GM10266 (cell line): ENCODE data around the gene CFAP99.

Experiments
- DNase-seq: peaks from one replicate; pipeline ENCODE4 v3.0.0; 2012; ENCODE audit errors: extremely low spot score
- TF ChIP-seq, protein P1 (sequence below): IDR thresholded peaks from 2 replicates; pipeline ENCODE4 v1.5.1; 2012; ENCODE audit warnings: mild to moderate bottlenecking, low read depth; ENCODE audit not compliant: control insufficient read depth, insufficient read depth; ENCODE audit errors: missing control alignments

CFAP99 gene

DNA sequence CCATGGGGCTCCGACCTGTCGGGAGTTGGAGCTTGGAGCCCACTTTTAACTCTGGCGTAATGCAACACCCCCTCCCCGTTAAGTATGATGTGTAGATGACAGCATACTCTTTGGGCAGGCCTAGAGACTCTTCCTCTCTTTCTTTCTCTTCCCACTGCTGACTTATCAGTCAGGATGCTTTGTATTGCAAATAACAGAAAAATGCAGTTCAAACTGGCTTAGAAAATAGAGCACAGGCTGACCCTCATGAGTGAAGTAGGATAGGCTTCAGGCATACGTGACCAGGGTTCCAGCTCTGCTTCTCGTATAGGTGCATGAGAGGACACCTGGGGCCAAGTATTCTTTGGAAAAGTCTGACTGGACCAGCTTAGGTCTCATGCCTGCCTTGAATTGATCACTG is 26.8 kb downstream of the CFAP99 start:
- TF ChIP-seq, protein P1, sequence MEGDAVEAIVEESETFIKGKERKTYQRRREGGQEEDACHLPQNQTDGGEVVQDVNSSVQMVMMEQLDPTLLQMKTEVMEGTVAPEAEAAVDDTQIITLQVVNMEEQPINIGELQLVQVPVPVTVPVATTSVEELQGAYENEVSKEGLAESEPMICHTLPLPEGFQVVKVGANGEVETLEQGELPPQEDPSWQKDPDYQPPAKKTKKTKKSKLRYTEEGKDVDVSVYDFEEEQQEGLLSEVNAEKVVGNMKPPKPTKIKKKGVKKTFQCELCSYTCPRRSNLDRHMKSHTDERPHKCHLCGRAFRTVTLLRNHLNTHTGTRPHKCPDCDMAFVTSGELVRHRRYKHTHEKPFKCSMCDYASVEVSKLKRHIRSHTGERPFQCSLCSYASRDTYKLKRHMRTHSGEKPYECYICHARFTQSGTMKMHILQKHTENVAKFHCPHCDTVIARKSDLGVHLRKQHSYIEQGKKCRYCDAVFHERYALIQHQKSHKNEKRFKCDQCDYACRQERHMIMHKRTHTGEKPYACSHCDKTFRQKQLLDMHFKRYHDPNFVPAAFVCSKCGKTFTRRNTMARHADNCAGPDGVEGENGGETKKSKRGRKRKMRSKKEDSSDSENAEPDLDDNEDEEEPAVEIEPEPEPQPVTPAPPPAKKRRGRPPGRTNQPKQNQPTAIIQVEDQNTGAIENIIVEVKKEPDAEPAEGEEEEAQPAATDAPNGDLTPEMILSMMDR = no peak
- no peak for DNase-seq

DNA sequence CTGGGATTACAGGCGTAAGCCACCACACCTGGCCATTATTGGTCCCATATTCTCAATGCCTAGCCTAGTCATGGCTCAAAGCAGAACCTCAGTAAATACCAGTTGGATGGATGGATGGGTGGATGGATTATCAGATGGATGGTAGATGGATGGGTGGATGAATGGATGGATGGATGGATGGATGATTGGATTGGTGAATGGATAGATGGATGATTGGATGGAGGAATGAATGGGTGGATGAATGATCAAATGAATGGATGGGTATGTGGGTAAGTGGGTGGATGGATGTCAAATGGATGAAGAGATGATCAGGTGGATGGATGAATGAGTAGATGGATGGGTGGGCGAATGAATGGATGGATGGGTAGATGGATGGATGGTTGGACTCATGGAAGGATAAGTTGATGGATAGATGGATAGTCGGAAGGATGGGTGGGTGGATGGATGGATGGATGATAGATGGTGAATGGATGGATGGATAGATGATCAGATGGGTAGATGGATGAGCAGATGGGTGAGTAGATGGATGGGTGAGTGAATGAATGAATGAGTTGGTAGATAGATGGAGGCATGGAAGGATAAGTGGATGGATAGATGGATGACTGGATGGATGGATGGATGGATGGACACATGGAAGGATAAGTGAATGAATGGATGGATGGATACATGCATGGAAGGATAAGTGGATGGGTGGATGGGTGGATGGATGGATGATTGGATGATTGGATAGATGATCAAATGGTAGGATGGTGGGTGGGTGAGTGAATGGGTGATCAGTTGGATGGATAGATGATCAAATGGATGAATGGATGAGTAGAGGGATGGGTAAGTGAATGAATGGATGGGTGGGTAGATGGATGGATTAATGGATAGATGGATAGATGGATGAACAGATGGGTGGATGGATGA is 28.2 kb downstream of the CFAP99 start:
- no peak for DNase-seq
- TF ChIP-seq, protein P1 = no peak

DNA sequence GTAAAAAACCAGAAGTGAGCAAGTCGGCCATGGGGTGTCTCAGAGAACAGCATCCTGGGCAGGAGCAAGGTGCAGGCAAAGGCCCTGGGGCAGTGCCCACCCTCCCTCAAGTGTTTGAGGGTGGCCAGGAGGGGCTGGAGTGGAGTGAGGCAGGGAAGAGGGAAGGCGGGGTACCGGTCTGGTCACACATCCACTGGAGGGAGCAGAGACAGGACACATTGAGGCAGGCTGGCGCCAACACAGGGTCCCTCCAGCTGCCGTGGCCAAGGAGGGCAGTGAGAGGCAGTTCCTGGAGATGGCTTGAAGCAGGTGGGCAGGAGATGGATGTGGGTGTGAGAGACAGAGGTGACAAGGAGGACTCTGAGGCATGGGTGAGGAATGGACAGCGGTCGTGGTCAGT is 29.8 kb downstream of the CFAP99 start:
- TF ChIP-seq, protein P1 = no peak
- no peak for DNase-seq

DNA sequence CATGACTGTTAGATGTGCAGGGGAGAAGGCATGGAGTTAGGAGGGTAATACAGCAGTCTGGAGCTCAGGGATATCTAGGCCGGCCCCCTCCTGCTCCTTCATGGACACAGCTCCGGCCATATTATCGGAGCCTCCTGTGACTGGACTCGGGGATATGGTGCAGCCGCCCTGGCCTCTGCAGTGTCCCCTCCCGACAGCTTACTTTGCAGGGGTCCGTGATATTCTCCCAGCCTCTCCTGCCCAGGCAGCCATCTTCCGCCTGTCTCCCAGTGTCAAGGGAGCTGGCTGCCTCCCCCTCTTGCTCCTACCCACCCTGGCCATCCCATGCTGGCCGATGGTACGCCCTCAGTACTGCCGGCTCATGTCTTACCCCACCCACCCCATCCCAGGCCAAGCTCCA is 30.3 kb downstream of the CFAP99 start:
- DNase-seq = no peak
- TF ChIP-seq, protein P1 = no peak

DNA sequence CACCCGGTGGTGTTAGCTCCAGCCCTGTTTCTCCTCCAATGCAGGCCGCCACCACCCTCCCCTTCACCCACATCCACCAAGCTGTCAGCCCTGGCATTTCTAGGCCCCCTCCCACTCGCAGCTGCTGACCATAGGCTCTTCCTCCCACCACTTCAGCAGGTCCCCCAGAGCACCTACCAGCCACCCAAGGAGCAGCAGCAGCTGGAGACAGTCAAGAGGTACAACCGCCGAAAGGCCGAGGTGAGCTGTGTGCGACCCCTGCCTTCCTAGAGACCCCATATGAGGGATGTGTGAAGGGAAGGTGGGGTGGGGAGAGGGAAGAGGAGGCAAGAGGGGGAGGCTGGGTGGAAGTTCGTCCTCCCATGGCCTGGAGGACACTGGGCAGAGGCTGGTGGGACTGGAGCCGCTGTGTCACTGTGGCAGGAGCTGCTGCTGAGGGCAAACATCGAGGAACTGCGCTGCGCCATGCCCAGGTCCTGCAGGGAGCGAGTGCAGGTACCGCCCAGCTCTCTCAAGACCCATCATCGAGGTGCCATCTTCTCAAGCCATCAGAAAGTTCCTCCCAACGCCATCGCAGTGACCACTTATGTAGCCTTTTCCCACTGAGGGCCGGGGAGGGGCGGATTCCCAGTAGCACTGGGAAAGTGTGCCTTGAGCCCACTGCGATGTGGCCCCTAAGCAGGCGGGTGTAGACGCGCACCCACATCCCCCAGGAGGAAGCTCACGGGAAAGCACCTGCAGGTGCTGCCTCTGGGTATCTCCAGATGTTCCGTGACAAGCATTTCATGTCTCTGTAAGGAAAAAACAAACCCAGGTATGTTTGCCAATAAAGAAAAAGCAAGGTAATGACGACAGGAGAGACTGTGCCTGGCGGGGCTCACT is 31.0 kb downstream of the CFAP99 start:
- TF ChIP-seq, protein P1 = no peak

DNA sequence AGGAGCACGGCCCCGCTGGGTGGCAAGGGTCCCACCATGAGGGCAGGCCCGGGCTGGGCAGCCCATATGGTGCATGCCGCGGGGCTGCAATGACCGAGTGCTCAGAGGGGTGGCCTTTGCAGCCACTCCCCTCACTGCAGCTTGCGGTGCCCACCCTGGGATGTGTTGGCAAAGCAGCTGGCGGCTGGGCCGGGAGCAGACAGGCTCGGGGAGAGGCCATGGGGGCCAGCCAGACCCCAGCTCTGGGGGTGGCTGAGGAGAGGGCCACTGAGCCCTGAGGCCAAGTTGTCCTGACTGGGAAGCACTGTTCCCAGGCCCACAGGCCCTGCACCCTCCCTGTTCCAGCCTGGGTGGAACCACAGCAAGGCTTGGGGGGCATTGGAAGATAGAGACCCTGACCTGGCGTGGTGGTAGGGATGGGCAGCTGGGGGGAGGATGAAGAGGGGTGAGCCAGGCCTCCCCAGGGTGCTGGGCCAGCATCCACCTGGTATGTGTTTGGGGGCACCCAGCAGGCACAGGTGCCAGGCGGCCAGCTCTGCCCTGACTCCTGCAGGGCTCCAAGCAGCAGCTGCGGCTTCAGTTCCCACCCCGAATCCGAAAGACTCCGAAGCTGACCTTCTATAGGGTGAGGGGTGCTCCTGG is 31.8 kb downstream of the CFAP99 start:
- TF ChIP-seq, protein P1 = no peak
- no peak for DNase-seq

More for the DNA sequence above, 31.0 kb downstream of the CFAP99 start:
- DNase-seq = no peak
